CD4-positive, alpha-beta T cell treated with Interleukin-15 for 1 hour (primary cell): Measurements from ENCODE around the gene CDH16.
"Not testable (repeated sequence)": the region's sequence is repeated elsewhere in the genome, so short reads cannot be mapped to it uniquely, and the experiment has no call there.

ENCODE experiments used
- DNase-seq: peaks from one replicate; pipeline ENCODE4 v3.0.0-alpha.2; 2020

CDH16 gene

GRCh38 chr16:66891797-66892196 lies 26.9 kb downstream of the CDH16 start:
- DNase-seq = no peak

GRCh38 chr16:66891360-66891759 lies 27.3 kb downstream of the CDH16 start:
- DNase-seq = no peak

- DNase-seq = no peak
Observed at GRCh38 chr16:66890799-66891198, 27.9 kb downstream of the CDH16 start.

GRCh38 chr16:66889622-66890021 lies 29.1 kb downstream of the CDH16 start:
- DNase-seq = no peak

- no peak for DNase-seq
Observed at GRCh38 chr16:66888647-66889615, 29.8 kb downstream of the CDH16 start.

GRCh38 chr16:66886914-66887313 lies 31.8 kb downstream of the CDH16 start:
- no peak for DNase-seq

- no peak for DNase-seq
Observed at GRCh38 chr16:66886321-66886720, 32.4 kb downstream of the CDH16 start.

GRCh38 chr16:66885491-66885890 lies 33.2 kb downstream of the CDH16 start:
- DNase-seq = no peak

- DNase-seq = no peak
Observed at GRCh38 chr16:66882702-66883101, 36.0 kb downstream of the CDH16 start.

GRCh38 chr16:66881964-66882508 lies 36.6 kb downstream of the CDH16 start:
- no peak for DNase-seq

GRCh38 chr16:66881560-66881959 lies 37.1 kb downstream of the CDH16 start:
- DNase-seq = no peak

GRCh38 chr16:66881014-66881417 lies 37.7 kb downstream of the CDH16 start:
- no peak for DNase-seq

GRCh38 chr16:66880288-66881013 lies 38.2 kb downstream of the CDH16 start, which contains the start of gene PDP2:
Gene PDP2 (plus strand): TSS chr16:66880515. CDS start chr16:66884285, 3,770 bp downstream.
- DNase-seq = peak; percentile 90

GRCh38 chr16:66878067-66878466 lies 40.6 kb downstream of the CDH16 start:
- no peak for DNase-seq

GRCh38 chr16:66874079-66874775 lies 44.5 kb downstream of the CDH16 start:
- DNase-seq = no peak

GRCh38 chr16:66873685-66874055 lies 45.0 kb downstream of the CDH16 start:
- DNase-seq = no peak

- DNase-seq = peak; percentile 92
Observed at GRCh38 chr16:66872943-66873684, 45.6 kb downstream of the CDH16 start.

GRCh38 chr16:66872559-66872942 lies 46.1 kb downstream of the CDH16 start:
- no peak for DNase-seq

GRCh38 chr16:66871840-66872239 lies 46.8 kb downstream of the CDH16 start:
- DNase-seq = no peak

GRCh38 chr16:66871363-66871762 lies 47.3 kb downstream of the CDH16 start:
- not testable (repeated sequence) for DNase-seq

GRCh38 chr16:66869424-66869823 lies 49.3 kb downstream of the CDH16 start:
- DNase-seq = no peak

GRCh38 chr16:66863707-66864106 lies 55.0 kb downstream of the CDH16 start:
- DNase-seq = no peak
